SK-N-SH treated with all-trans-retinoic acid at 6 μM for 48 hours (cell line): ENCODE data around the gene ZFAND3.

Source experiments
- ARNTL ChIP-seq: fragments of 450-650 bp; formaldehyde crosslinking; IDR thresholded peaks from 2 replicates; pipeline ENCODE4 v1.5.0; 2020; ENCODE audit warnings: low read depth, mild to moderate bottlenecking, moderate library complexity, borderline replicate concordance
- BACH2 ChIP-seq: fragments of 250-450 bp; sonication (Bioruptor Pico); IDR thresholded peaks from 2 replicates; pipeline ENCODE4 v1.9.0; 2021; ENCODE audit warnings: mild to moderate bottlenecking, borderline replicate concordance
- CSDC2 ChIP-seq: fragments of 250-450 bp; sonication (Bioruptor Pico); IDR thresholded peaks from 2 replicates; pipeline ENCODE4 v1.5.0; 2020; ENCODE audit warnings: mild to moderate bottlenecking, moderate library complexity
- OSR1 ChIP-seq: fragments of 250-450 bp; sonication (Bioruptor Pico); IDR thresholded peaks from 2 replicates; pipeline ENCODE4 v1.8.0; 2022; ENCODE audit warnings: moderate library complexity, mild to moderate bottlenecking, inconsistent platforms
- PPARA ChIP-seq: fragments of 250-450 bp; sonication (Bioruptor Pico); IDR thresholded peaks from 2 replicates; pipeline ENCODE4 v1.5.0; 2020; ENCODE audit warnings: mild to moderate bottlenecking, borderline replicate concordance
- RARB ChIP-seq: fragments of 250-450 bp; sonication (Bioruptor Pico); IDR thresholded peaks from 2 replicates; pipeline ENCODE4 v1.8.0; 2021; ENCODE audit warnings: mild to moderate bottlenecking, moderate library complexity
- SNAI2 ChIP-seq: fragments of 250-450 bp; sonication (Bioruptor Pico); IDR thresholded peaks from 2 replicates; pipeline ENCODE4 v1.5.0; 2020; ENCODE audit warnings: mild to moderate bottlenecking, moderate library complexity
- ZFP30 ChIP-seq: fragments of 450-650 bp; formaldehyde crosslinking; IDR thresholded peaks from 2 replicates; pipeline ENCODE4 v1.5.0; 2022; ENCODE audit warnings: mild to moderate bottlenecking, moderate library complexity
- ZNF8 ChIP-seq: fragments of 450-650 bp; formaldehyde crosslinking; IDR thresholded peaks from 2 replicates; pipeline ENCODE4 v1.5.0; 2020; ENCODE audit warnings: mild to moderate bottlenecking, moderate library complexity
- TF ChIP-seq, protein P1 (sequence below): fragments of 250-450 bp; sonication (Bioruptor Pico); IDR thresholded peaks from 2 replicates; pipeline ENCODE4 v1.8.0; 2020; ENCODE audit warnings: mild to moderate bottlenecking, moderate library complexity, borderline replicate concordance
- TF ChIP-seq, protein P2 (sequence below): fragments of 250-450 bp; sonication (Bioruptor Pico); IDR thresholded peaks from 2 replicates; pipeline ENCODE4 v1.5.1; 2020; ENCODE audit warnings: low read depth, mild to moderate bottlenecking, moderate library complexity
- TF ChIP-seq, protein P3 (sequence below): fragments of 250-450 bp; sonication (Bioruptor Pico); IDR thresholded peaks from 2 replicates; pipeline ENCODE4 v1.5.1; 2021; ENCODE audit warnings: mild to moderate bottlenecking, moderate library complexity

DNA sequence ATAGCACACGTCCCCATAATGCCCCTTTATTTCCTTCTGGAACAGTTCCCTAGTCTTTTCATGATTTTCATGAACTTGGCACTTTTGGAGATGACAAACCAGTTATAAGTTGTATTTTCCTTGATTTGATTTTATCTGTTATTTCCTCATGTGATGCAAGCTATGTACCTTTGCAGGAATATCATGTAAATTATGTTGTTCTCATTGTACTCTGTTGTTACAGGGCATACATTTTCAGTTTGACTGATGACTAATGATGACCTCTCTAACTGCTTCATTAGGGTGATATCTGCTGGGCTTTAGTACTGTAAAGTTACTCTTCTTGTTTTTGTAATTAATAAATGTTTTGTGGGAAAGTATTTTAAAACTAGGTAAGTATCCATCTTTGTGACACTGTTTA lies 147.3 kb downstream of the ZFAND3 start:
- TF ChIP-seq ZFP30 (CRISPR knock-in tag) = no peak
- TF ChIP-seq RARB (CRISPR knock-in tag) = no peak
- TF ChIP-seq, protein P1, sequence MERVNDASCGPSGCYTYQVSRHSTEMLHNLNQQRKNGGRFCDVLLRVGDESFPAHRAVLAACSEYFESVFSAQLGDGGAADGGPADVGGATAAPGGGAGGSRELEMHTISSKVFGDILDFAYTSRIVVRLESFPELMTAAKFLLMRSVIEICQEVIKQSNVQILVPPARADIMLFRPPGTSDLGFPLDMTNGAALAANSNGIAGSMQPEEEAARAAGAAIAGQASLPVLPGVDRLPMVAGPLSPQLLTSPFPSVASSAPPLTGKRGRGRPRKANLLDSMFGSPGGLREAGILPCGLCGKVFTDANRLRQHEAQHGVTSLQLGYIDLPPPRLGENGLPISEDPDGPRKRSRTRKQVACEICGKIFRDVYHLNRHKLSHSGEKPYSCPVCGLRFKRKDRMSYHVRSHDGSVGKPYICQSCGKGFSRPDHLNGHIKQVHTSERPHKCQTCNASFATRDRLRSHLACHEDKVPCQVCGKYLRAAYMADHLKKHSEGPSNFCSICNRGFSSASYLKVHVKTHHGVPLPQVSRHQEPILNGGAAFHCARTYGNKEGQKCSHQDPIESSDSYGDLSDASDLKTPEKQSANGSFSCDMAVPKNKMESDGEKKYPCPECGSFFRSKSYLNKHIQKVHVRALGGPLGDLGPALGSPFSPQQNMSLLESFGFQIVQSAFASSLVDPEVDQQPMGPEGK = no peak
- TF ChIP-seq CSDC2 (CRISPR knock-in tag) = no peak
- no peak for TF ChIP-seq ZNF8
- TF ChIP-seq OSR1 = no peak
- TF ChIP-seq, protein P2, sequence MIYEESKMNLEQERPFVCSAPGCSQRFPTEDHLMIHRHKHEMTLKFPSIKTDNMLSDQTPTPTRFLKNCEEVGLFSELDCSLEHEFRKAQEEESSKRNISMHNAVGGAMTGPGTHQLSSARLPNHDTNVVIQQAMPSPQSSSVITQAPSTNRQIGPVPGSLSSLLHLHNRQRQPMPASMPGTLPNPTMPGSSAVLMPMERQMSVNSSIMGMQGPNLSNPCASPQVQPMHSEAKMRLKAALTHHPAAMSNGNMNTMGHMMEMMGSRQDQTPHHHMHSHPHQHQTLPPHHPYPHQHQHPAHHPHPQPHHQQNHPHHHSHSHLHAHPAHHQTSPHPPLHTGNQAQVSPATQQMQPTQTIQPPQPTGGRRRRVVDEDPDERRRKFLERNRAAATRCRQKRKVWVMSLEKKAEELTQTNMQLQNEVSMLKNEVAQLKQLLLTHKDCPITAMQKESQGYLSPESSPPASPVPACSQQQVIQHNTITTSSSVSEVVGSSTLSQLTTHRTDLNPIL (CRISPR knock-in tag) = no peak
- TF ChIP-seq, protein P3, sequence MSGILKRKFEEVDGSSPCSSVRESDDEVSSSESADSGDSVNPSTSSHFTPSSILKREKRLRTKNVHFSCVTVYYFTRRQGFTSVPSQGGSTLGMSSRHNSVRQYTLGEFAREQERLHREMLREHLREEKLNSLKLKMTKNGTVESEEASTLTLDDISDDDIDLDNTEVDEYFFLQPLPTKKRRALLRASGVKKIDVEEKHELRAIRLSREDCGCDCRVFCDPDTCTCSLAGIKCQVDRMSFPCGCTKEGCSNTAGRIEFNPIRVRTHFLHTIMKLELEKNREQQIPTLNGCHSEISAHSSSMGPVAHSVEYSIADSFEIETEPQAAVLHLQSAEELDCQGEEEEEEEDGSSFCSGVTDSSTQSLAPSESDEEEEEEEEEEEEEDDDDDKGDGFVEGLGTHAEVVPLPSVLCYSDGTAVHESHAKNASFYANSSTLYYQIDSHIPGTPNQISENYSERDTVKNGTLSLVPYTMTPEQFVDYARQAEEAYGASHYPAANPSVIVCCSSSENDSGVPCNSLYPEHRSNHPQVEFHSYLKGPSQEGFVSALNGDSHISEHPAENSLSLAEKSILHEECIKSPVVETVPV (CRISPR knock-in tag) = no peak
- no peak for TF ChIP-seq PPARA
- TF ChIP-seq SNAI2 (CRISPR knock-in tag) = no peak
- TF ChIP-seq BACH2 (CRISPR knock-in tag) = no peak
- no peak for TF ChIP-seq ARNTL
